Subcutaneous adipose tissue (tissue), 4 donors: ENCODE results near the gene DUSP28. TPM values are rescaled to one million over a fixed set of nuclear protein-coding genes. Genes with fewer than 3 reads are reported as not detected.

Source experiments
- CTCF ChIP-seq: fragments of 450-650 bp; IDR thresholded peaks from one replicate; pipeline ENCODE4 v1.5.1; 2016; ENCODE audit warnings: low read depth, mild to moderate bottlenecking, control low read depth, antibody characterized with exemption, moderate library complexity
- total RNA-seq, 4 donors: library from RNA; depleted of rRNA; stranded (reverse); fragments of >200 nt; gene quantifications; one replicate each; pipeline ENCODE4 v1.1.0, GENCODE V29; 2016

DUSP28 gene
- total RNA-seq, 4 donors from 2014 or later: 2.8 to 7.2 (median 4.8) TPM

GRCh38 chr2:240523451-240524281, 36.5 kb upstream of the DUSP28 start:
- no peak for TF ChIP-seq CTCF

DNA sequence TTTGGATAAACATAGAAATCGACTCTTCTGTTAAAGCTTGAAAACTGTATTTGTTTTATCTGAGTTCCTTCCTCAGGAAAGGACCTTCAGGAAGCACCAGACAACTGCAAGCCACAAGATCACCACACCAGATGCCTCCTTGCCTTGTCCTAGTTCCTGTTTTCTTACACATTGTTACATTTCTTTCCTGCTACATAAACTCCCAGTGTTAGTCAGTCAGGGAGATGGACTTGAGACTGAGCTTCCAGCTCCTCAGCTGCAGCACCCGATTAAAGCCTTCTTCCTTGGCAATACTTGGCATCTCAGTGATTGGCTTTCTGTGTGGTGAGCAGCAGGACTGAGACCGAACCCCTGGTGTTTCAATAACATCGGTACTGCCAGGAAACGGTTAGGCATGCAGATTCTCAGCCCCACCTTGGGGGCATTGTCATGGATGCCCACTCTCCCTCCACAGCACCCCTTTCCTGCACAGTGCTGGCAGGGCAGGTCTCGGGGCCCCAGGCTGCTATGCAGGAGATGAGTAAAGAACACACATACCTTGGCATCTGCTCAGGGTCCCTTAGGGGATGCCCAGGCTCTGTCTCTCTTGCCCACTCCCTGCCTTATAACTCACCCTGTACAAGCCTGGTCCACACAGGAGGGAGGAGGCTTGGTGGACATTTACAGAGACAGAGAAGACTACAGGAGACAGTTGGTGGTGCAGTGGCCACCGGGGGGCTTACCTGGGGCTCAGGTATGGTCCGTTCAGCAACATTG, 35.0 kb upstream of the DUSP28 start:
- no peak for TF ChIP-seq CTCF

- TF ChIP-seq CTCF: no peak
Observed at GRCh38 chr2:240525802-240526201, 34.4 kb upstream of the DUSP28 start.

DNA sequence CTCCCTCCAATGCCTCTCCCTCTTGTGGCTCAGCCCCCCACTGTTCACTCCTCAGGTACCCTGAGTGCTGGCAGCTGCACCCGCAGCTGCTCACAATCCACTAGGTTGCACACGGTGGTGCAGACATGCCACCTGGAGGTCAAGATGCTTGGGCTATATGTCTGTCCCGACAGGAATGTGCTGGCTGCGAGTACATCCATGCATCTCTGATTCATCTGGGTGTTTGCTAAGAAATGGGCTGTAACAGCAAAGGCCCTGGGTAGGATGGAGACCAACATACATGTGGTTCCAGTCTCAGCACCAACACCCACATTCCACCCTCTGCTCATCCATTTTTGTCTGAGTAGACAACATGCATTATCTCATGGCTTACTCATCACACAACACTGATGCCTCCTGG, 33.6 kb upstream of the DUSP28 start:
- no peak for TF ChIP-seq CTCF

DNA sequence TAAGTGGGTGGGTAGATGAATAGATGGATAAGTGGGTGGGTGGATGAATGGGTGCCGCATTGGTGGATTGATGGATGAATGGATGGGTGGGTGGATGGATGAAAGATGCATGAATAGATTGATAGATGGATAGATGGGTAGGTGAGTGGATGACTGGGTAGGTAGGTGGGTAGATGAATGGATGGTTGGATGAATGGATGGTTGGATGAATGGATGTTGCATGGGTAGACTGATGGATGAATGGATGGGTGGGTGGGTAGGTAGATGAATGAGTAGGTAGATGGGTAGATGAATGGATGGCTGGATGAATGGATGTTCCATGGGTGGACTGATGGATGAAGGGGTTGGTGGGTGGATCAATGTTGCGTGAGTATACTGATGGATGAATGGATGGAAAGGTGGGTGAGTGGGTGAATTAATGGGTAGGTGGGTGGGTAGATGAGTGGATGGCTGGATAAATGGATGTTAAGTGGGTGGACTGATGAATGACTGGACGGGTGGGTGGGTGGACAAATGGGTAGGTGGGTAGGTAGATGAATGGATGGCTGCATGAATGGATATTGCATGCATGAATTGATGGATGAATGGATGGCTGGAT, 32.9 kb upstream of the DUSP28 start:
- no peak for TF ChIP-seq CTCF

DNA sequence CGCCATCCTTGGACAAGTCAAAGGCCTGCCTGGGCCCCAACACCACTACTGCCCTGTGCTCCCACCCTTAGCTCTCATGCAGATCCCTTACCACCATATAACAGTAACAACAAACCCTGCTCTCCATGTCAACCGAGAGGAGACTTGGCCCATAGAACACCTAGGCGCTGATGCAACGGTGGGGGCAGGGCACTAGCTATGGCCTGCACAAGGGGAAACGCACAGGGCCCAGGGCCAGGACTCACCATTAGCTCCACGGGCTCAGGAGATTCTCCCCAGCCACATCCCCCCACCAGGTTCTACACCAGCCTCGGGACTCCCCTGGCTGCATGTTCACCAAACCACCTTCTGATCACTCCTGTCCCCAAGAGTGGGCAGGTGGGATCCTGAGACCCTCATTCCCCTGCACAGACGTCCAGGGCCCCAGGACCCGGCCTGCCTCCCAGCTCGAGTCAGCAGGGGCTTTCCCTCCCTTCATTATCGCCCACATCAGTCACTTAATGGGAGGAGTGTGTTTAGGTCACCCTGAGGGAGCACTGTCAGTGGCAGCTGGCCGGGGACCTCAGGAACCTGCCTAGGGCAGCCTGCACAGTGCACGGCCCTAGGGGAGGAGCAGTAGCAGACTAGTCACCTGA, 31.6 kb upstream of the DUSP28 start:
- no peak for TF ChIP-seq CTCF
